Brain microvascular endothelial cell (primary cell): ENCODE results near the gene LHFPL6.

Source experiments
- DNase-seq: peaks from one replicate; pipeline ENCODE4 v3.0.0-alpha.2; 2020
- H3K27ac ChIP-seq: fragments of 250-450 bp; sonication (Bioruptor Pico); 2 replicates; pipeline ENCODE4 v1.5.1; 2020; ENCODE audit warnings: mild to moderate bottlenecking, moderate library complexity
- H3K27me3 ChIP-seq: fragments of 250-450 bp; sonication (Bioruptor Pico); replicated peaks from 2 replicates; pipeline ENCODE4 v1.5.1; 2020; ENCODE audit warnings: mild to moderate bottlenecking
- H3K36me3 ChIP-seq: fragments of 250-450 bp; sonication (Bioruptor Pico); replicated peaks from 2 replicates; pipeline ENCODE4 v1.5.1; 2020; ENCODE audit warnings: mild to moderate bottlenecking
- H3K4me3 ChIP-seq: 2 replicates; pipeline ENCODE4 v1.5.1; 2011; ENCODE audit warnings: low read depth, mild to moderate bottlenecking, control low read depth, low read length, moderate library complexity
- in situ Hi-C: cut with HindIII; loops from 2 replicates; pipeline ENCODE4 v1.10.0; 2017; ENCODE audit warnings: low sequenced_read_pairs, low pct_ligation_motif_present
- TF ChIP-seq, protein P1 (sequence below): IDR thresholded peaks from 2 replicates; pipeline ENCODE4 v1.5.1; 2011; ENCODE audit warnings: low read depth, mild to moderate bottlenecking, moderate library complexity, low read length, control low read depth, inconsistent platforms; ENCODE audit errors: missing control alignments

The LHFPL6 gene

DNA sequence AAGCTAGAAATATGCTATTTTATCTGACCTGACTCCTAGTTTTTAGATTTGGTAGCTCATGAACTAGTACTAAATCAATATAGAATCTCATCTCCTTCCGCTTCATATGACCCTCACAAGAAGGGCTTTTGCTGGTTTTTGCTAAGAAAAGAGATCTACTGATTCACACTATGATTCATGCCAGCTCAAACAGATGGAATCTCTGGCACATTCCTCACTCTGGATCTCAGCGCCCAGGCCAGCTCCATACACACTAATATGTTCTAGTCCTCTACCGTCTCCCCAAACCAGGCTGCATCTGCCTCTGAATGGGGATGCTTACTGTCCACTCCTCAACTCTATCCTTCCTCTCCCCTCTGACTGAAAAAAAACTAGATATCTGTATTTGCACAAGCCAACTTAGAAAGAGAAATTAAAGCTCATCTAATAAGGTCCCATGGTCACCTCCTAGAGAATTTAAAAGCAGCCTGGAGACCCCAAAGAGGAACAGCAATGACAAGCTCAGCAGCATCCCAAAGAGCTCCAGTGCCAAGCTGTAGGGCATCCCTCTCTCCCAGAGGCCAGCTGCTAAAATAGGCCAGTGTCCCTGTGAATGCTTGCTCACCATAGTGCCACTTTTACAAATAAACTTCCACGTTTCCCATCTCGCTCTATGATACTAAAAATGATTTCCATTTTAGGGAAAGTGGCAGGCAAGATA lies 74.9 kb downstream of the LHFPL6 start:
- Histone ChIP-seq H3K36me3 (no peaks in the 10 kb centered on the region), H3K4me3 (no peak overlapping the region), H3K27ac (peak overlapping the region; percentile 54), H3K27me3 (no peaks in the 10 kb centered on the region)
- in situ Hi-C loops, result no loop called here
- TF ChIP-seq, protein P1, sequence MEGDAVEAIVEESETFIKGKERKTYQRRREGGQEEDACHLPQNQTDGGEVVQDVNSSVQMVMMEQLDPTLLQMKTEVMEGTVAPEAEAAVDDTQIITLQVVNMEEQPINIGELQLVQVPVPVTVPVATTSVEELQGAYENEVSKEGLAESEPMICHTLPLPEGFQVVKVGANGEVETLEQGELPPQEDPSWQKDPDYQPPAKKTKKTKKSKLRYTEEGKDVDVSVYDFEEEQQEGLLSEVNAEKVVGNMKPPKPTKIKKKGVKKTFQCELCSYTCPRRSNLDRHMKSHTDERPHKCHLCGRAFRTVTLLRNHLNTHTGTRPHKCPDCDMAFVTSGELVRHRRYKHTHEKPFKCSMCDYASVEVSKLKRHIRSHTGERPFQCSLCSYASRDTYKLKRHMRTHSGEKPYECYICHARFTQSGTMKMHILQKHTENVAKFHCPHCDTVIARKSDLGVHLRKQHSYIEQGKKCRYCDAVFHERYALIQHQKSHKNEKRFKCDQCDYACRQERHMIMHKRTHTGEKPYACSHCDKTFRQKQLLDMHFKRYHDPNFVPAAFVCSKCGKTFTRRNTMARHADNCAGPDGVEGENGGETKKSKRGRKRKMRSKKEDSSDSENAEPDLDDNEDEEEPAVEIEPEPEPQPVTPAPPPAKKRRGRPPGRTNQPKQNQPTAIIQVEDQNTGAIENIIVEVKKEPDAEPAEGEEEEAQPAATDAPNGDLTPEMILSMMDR, result no peak
- peak; percentile 95 for DNase-seq

GRCh38 chr13:39527301-39527700 lies 75.7 kb downstream of the LHFPL6 start:
- in situ Hi-C loops, result no loop called here
- TF ChIP-seq, protein P1, result no peak
- H3K27me3 ChIP-seq, result no peaks in the 10 kb centered on the region
- peak overlapping the region; percentile 52 for H3K27ac ChIP-seq
- H3K4me3 ChIP-seq, result no peak overlapping the region
- DNase-seq, result no peak
- no peaks in the 10 kb centered on the region for H3K36me3 ChIP-seq

DNA sequence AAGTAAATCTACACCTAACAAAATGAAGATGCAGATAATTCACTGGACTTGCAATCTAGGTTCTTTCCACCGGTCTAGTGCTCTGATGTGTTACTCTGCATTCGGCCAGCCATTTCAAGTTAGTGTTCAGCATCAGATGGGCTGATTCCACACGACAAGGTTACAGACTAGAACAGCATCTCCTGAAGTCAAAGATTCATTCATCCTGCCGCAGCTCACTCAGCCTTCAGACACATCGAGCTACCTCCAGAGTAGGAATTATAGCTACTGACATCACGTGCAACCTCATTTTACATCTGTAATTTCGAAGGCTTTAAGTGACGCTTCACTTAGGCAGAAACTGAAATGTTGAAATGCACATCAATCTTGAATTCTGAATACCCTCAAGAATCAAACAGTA lies 76.5 kb downstream of the LHFPL6 start:
- Histone ChIP-seq H3K27ac (no peak overlapping the region), H3K36me3 (no peaks in the 10 kb centered on the region), H3K4me3 (no peak overlapping the region), H3K27me3 (no peaks in the 10 kb centered on the region)
- DNase-seq, result no peak
- TF ChIP-seq, protein P1, result no peak
- in situ Hi-C loops, result no loop called here

DNA sequence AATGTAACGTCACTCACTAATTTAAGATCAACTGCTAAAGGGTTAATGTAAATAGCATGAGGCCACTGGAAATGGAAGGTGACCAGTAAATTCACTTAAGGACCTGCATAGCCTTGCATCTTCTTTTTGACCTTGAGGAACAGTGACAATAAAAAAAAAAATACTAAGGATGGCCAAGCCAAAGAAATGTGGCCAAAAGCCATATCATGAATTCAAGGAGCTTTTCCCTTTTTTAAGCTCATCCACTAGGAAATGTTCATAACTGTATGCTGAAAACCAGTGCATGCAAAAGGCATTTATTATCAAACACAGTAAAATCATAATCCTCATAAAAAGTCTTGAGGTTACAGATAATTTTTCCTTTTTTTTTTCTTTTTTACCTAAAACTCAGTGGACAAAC lies 77.5 kb downstream of the LHFPL6 start:
- TF ChIP-seq, protein P1, result no peak
- in situ Hi-C loops, result no loop called here
- Histone ChIP-seq H3K27ac (no peak overlapping the region), H3K4me3 (no peak overlapping the region), H3K27me3 (no peaks in the 10 kb centered on the region), H3K36me3 (no peaks in the 10 kb centered on the region)
- DNase-seq, result no peak

DNA sequence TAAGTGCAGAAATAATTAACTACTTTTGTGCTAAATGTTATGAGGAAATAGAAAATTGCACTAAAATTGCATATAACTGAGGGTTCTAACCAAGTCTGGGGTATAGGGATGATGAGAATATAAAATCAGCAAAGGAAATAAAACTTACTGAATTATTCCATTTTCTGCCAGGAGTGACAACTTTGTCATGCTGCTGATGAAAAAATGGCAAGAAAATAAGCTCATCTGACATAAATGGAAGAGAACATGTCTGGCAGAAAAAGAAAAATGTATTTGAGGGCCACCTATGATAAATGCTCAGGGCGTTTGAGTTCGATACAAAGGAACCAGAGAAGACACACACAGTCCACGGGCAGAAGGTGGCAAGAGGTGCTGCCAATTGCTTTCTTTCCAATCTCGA lies 78.2 kb downstream of the LHFPL6 start:
- DNase-seq, result no peak
- H3K27ac ChIP-seq, result no peak overlapping the region
- H3K36me3 ChIP-seq, result no peaks in the 10 kb centered on the region
- no peak overlapping the region for H3K4me3 ChIP-seq
- TF ChIP-seq, protein P1, result no peak
- in situ Hi-C loops, result no loop called here
- no peaks in the 10 kb centered on the region for H3K27me3 ChIP-seq

GRCh38 chr13:39522329-39522728 lies 80.7 kb downstream of the LHFPL6 start:
- in situ Hi-C loops, result no loop called here
- no peaks in the 10 kb centered on the region for H3K36me3 ChIP-seq

More at GRCh38 chr13:39522329-39522728, 80.7 kb downstream of the LHFPL6 start:
- Histone ChIP-seq H3K27ac (no peak overlapping the region), H3K4me3 (no peak overlapping the region), H3K27me3 (no peaks in the 10 kb centered on the region)
- DNase-seq, result no peak
- TF ChIP-seq, protein P1, result no peak
